Activated naive CD8-positive, alpha-beta T cell treated with anti-CD3 and anti-CD28 coated beads, Interleukin-2, amount 10 ng/mL, durations not matched to agents 7 days and 5 days (primary cell): ENCODE results near the gene SYTL3. TPM values are rescaled to one million over a fixed set of nuclear protein-coding genes. Genes with fewer than 3 reads are reported as not detected.

ENCODE experiments used
- ATAC-seq: fragments of 150-1000 bp; cut with Tn5 transposase; one replicate; pipeline ENCODE4 v1.10.0; 2021; ENCODE audit warnings: low read depth, moderate library complexity
- POLR2A ChIA-PET: fragments of 350-600 bp; sonication (Branson Sonifier 250); formaldehyde crosslinking; loops from one replicate; lab custom pipeline; 2021; ENCODE audit warnings: antibody characterized with exemption; lab: Charles Lee
- DNase-seq: peaks from one replicate; pipeline ENCODE4 v3.0.0; 2021
- H3K27ac Mint-ChIP-seq: one replicate; pipeline ENCODE4 v1.8.0; 2022; ENCODE audit warnings: mild to moderate bottlenecking, mixed read lengths
- H3K27me3 Mint-ChIP-seq: one replicate; pipeline ENCODE4 v1.8.0; 2022; ENCODE audit warnings: mild to moderate bottlenecking, moderate library complexity, mixed read lengths
- H3K36me3 Mint-ChIP-seq: one replicate; pipeline ENCODE4 v1.8.0; 2021; ENCODE audit warnings: mild to moderate bottlenecking, mixed read lengths
- H3K4me1 Mint-ChIP-seq: one replicate; pipeline ENCODE4 v1.8.0; 2021; ENCODE audit warnings: mixed read lengths
- H3K4me3 Mint-ChIP-seq: one replicate; pipeline ENCODE4 v1.8.0; 2022; ENCODE audit warnings: mild to moderate bottlenecking, moderate library complexity, mixed read lengths
- H3K9me3 Mint-ChIP-seq: one replicate; pipeline ENCODE4 v1.8.0; 2021; ENCODE audit warnings: mixed read lengths
- total RNA-seq, 2 experiments: library from RNA; stranded (reverse); gene quantifications; one replicate each; pipeline ENCODE4 v1.2.3, GENCODE V29; 2021

Gene SYTL3
- total RNA-seq, 2 experiments from 2014 or later, result 65.3 to 71.7 TPM

DNA sequence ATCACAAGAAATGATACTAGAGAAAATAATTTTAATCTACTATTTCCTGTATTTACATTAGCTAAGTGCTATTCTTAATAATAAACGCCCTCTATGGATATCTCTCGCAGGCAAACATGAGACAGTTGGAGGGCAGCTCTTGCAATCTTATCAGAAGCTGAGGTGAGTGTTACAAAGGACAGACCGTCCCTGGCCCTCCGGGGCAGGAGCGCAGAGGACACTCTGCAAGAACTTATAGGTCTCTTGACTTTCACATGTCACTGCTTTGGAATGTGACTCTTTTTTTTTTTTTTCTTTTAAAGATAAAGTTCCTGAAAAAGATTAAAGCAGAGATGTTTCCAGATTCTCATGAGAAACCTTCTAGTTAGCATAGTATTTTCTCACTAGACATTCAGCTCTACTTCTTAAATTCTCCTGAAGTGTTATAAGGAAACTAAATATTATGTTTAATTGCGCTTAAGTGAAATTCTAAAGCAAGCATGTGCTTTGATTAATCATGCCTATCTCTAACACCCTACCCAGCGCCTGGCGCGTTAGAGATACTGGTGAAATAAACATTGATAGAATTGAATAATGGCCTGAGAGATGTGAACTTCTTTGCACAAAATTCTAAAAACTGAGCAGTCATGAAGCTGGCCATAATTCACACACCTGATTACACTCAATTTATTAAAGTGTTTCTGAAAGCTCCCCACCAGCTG, 57.4 kb downstream of the SYTL3 start:
- H3K27me3 Mint-ChIP-seq, result no peaks in the 10 kb centered on the region
- DNase-seq (no peak), ATAC-seq (no peak)
- H3K9me3 Mint-ChIP-seq, result no peaks in the 10 kb centered on the region
- no peak overlapping the region for H3K27ac Mint-ChIP-seq
- no peak overlapping the region for H3K4me3 Mint-ChIP-seq
- H3K4me1 Mint-ChIP-seq, result peaks cover 22% of the 10 kb centered on the region
- POLR2A ChIA-PET, result interaction anchor here (0.7 to 0.9 kb wide), 2 partner anchors 10 to 265 kb away, joined by 3 to 5 read pairs; no protein-coding TSS in a partner anchor
- H3K36me3 Mint-ChIP-seq, result peaks cover 30% of the 10 kb centered on the region

DNA sequence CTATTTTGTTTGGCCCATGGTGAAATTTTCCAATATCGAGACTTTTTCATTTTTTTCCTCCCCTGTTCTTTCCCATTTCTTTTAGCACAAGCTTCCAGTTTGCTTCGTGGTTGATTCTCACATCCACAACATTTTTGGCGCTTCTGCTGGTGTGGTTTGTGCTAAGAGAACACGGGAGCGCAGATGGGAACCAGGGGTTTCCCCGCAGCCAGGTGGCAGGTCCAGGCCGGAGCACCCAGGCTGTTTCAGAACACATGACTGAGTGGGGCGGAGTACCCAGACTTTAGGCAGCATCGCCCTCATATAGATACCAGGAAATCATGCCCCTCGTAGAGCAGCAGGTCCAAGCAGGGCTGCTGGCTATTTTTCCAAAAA, 58.0 kb downstream of the SYTL3 start:
- DNase-seq (no peak), ATAC-seq (no peak)
- H3K36me3 Mint-ChIP-seq, result peaks cover 30% of the 10 kb centered on the region
- no peaks in the 10 kb centered on the region for H3K9me3 Mint-ChIP-seq
- H3K4me1 Mint-ChIP-seq, result peaks cover 22% of the 10 kb centered on the region
- no peak overlapping the region for H3K27ac Mint-ChIP-seq
- H3K4me3 Mint-ChIP-seq, result no peak overlapping the region
- no peaks in the 10 kb centered on the region for H3K27me3 Mint-ChIP-seq
- POLR2A ChIA-PET, result interaction anchor here (0.7 kb wide), 1 partner anchor 10 kb away, joined by 5 read pairs; no protein-coding TSS in a partner anchor

DNA sequence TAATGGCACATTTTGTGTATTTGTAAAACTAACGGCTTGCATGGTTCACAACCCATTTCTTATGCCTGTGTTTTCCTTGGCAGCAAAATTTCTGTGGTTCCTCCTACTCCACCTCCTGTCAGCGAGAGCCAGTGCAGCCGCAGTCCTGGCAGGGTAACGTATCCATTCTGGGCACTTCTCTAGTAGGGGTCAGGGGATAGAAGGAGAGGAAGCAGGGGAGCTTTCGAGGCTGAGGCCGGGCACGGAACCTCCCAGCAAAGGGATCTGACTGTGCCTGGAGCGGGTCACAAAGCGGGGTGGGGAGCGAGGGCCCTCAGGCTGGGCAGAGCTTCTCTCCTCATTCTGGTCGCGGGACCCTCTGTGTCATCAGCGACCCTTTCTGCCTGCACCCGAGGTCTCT, 58.4 kb downstream of the SYTL3 start:
- H3K36me3 Mint-ChIP-seq, result peaks cover 34% of the 10 kb centered on the region
- H3K4me1 Mint-ChIP-seq, result peaks cover 25% of the 10 kb centered on the region
- ATAC-seq, result no peak
- no peak overlapping the region for H3K4me3 Mint-ChIP-seq
- DNase-seq, result no peak
- no peak overlapping the region for H3K27ac Mint-ChIP-seq
- no peaks in the 10 kb centered on the region for H3K9me3 Mint-ChIP-seq
- H3K27me3 Mint-ChIP-seq, result no peaks in the 10 kb centered on the region
- POLR2A ChIA-PET, result interaction anchor here (0.6 kb wide), 1 partner anchor 9 kb away, joined by 3 read pairs; no protein-coding TSS in a partner anchor

GRCh38 chr6:158709809-158710208, 60.0 kb downstream of the SYTL3 start:
- DNase-seq, result no peak
- peaks cover 25% of the 10 kb centered on the region for H3K4me1 Mint-ChIP-seq
- H3K4me3 Mint-ChIP-seq, result no peak overlapping the region
- H3K27ac Mint-ChIP-seq, result no peak overlapping the region
- POLR2A ChIA-PET, result no interaction called here
- peaks cover 46% of the 10 kb centered on the region for H3K36me3 Mint-ChIP-seq
- H3K27me3 Mint-ChIP-seq, result no peaks in the 10 kb centered on the region
- no peak for ATAC-seq
- no peaks in the 10 kb centered on the region for H3K9me3 Mint-ChIP-seq

- Mint-ChIP-seq H3K4me3 (no peak overlapping the region), H3K4me1 (peaks cover 31% of the 10 kb centered on the region), H3K36me3 (peaks cover 55% of the 10 kb centered on the region), H3K9me3 (no peaks in the 10 kb centered on the region), H3K27ac (no peak overlapping the region), H3K27me3 (no peaks in the 10 kb centered on the region)
- no peak for ATAC-seq
- POLR2A ChIA-PET, result no interaction called here
- no peak for DNase-seq
These were observed 61.4 kb downstream of the SYTL3 start for GRCh38 chr6:158711264-158711663.

GRCh38 chr6:158713469-158713868, 63.6 kb downstream of the SYTL3 start:
- POLR2A ChIA-PET, result no interaction called here
- Mint-ChIP-seq H3K4me1 (peaks cover 42% of the 10 kb centered on the region), H3K4me3 (peak overlapping the region; percentile 31), H3K36me3 (peaks cover 52% of the 10 kb centered on the region), H3K27me3 (no peaks in the 10 kb centered on the region), H3K27ac (peak overlapping the region; percentile 18), H3K9me3 (no peaks in the 10 kb centered on the region)
- no peak for DNase-seq
- no peak for ATAC-seq

DNA sequence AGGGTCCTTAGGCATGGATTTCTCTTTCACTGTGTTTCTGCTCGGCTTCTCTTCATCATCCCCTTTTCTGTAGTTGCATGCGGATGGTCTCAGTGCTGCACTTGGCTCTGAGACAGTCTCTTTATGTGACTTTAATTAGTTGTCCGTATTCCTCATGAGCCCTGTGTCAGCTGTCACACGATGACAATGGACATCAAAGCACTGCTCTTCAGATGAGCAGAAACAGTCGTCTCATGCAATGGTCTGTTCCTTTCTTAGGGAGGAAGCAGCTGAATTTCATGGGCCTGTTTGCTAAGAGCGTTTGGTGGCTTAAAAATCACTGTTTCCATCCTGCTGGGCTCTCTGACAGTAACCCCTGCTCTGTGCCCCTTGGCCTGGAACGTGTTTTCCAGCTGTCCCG, 64.9 kb downstream of the SYTL3 start:
- no peak overlapping the region for H3K4me3 Mint-ChIP-seq
- ATAC-seq (no peak), DNase-seq (no peak)
- POLR2A ChIA-PET, result no interaction called here
- no peaks in the 10 kb centered on the region for H3K27me3 Mint-ChIP-seq
- peaks cover 57% of the 10 kb centered on the region for H3K36me3 Mint-ChIP-seq
- no peaks in the 10 kb centered on the region for H3K9me3 Mint-ChIP-seq
- H3K4me1 Mint-ChIP-seq, result peaks cover 51% of the 10 kb centered on the region
- H3K27ac Mint-ChIP-seq, result peak overlapping the region; percentile 10

DNA sequence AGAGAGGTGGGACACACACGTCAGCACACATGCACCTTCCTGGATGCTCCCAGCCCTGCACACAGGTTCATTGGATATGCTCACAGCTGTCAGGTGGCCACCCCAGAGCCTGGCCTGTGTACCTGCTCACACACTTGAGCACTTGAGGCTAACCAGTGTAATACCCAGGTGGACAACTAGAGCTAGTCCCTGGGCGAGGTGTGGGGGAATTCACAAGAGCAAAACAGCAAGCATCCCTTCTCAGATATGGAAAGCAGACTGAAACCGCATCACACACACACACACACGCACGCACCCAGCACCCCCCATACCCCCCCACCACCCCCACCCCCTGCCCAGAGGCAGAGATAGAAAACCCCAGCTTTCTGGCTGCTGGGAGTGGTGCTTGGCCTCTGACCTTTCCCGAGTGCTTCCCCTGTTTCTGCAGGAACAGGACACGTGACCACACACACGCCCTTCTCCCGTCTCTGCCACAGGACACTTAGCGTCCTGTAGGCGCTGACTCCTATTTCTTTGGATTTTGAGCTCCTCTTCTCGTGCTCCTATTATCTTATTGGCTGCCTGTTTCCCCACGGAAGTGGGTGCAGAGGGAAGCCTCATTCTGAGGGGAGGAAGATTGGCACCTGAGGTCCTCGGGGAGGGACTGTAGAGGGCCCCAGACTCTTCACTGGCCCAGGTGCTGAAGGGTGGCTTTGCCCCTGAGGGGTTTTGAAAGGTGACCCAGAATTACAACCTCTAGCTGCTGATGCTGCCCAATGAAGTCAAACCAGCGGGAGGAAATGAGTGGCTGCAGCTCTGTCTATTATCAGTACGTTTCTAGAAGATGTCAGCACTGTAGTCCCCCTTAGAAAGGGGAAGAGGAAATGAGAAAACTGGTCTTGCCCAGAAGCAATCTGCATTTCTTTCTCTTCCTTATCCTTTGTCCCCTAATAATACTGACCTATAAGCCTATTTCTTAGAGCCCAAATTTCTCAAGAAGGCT, 65.8 kb downstream of the SYTL3 start:
- DNase-seq, result no peak
- H3K4me1 Mint-ChIP-seq, result peaks cover 54% of the 10 kb centered on the region
- H3K4me3 Mint-ChIP-seq, result no peak overlapping the region
- H3K9me3 Mint-ChIP-seq, result no peaks in the 10 kb centered on the region
- POLR2A ChIA-PET, result no interaction called here
- no peaks in the 10 kb centered on the region for H3K27me3 Mint-ChIP-seq
- peak overlapping the region; percentile 88 for H3K27ac Mint-ChIP-seq
- ATAC-seq, result no peak
- H3K36me3 Mint-ChIP-seq, result peaks cover 54% of the 10 kb centered on the region

DNA sequence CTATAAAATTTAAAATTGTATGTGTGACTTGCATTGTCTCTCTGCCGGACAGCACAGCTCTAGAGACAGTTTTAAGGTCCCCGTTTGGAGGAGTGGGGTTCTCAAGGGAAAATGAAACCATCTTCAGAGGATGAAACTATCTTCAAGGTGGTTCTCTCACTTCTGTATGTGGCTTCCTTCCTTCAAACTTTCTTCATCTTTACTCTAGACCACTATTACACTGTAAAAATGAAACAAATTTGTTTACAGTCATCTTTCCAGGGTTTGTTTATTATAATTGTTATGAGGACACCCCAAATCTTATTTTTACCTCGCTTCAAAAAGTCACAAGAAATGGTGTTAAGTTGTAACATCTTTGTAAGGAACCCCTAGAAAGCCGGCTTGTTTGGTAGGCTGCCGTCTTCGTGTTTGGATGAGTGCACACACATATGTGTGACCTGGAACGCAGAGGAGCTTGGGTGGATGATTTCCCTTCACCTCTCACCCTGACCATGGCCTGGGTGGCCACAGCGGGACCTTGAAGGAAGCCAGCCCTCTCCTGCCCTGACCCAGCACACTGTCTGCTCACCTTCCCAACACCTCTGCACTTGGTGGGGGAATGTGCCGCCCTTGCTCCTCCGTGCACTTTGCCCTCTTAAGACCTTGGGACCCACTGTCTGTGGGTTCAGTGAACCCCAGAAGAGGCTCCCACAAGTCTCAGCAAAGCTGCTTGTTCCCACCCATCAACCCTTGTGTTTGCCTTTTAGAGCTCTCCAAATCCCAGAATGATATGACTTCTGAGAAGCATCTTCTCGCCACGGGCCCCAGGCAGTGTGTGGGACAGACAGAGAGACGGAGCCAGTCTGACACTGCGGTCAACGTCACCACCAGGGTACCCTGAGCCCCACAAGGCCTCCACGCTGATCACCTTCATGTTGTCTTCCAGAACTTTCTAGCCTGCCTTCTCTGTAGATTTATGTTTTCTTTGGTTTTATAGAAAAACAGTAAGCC, 67.8 kb downstream of the SYTL3 start:
- H3K27me3 Mint-ChIP-seq, result no peaks in the 10 kb centered on the region
- DNase-seq (no peak), ATAC-seq (peak; percentile 61)
- peaks cover 59% of the 10 kb centered on the region for H3K4me1 Mint-ChIP-seq
- peak overlapping the region; percentile 85 for H3K27ac Mint-ChIP-seq
- no peaks in the 10 kb centered on the region for H3K9me3 Mint-ChIP-seq
- POLR2A ChIA-PET, result interaction anchor here (0.7 to 1.1 kb wide), 3 partner anchors 9 to 1160 kb away, joined by 3 read pairs; no protein-coding TSS in a partner anchor
- H3K4me3 Mint-ChIP-seq, result peak overlapping the region; percentile 70
- H3K36me3 Mint-ChIP-seq, result peaks cover 50% of the 10 kb centered on the region

DNA sequence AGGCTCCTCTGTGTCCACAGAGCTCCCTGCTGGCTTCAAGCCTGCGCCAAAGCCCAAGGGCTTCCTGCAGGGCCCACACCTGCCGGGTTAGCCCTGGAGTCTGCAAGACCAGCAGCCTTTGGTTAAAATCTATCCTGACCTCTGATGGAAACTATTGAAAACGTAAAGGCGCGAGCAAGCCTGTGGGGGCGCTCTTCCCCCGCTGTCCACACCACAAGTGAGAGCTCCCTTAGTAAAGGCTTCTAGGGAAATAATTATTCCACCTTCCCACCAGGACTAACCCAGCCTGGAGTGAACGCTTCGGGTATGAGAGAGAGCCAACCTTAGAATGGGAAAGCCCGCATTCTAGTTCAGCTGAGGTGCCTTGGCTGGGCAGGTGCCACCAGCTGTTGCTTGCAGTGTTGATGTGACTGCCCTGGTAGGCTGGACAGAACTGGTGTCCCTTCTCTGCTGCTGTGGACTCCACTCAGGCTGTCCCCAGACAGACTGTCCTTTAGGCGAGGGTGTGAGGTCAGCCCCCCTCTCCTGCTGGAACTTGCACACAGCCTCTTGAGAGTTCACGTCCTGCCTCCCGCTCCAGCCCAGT, 68.7 kb downstream of the SYTL3 start:
- DNase-seq, result no peak
- no peaks in the 10 kb centered on the region for H3K27me3 Mint-ChIP-seq
- POLR2A ChIA-PET, result interaction anchor here (1.1 kb wide), 1 partner anchor 71 kb away, joined by 3 read pairs; no protein-coding TSS in a partner anchor
- no peaks in the 10 kb centered on the region for H3K9me3 Mint-ChIP-seq
- ATAC-seq, result no peak
- peak overlapping the region; percentile 28 for H3K4me3 Mint-ChIP-seq
- peaks cover 53% of the 10 kb centered on the region for H3K4me1 Mint-ChIP-seq
- H3K36me3 Mint-ChIP-seq, result peaks cover 45% of the 10 kb centered on the region
- H3K27ac Mint-ChIP-seq, result no peak overlapping the region

DNA sequence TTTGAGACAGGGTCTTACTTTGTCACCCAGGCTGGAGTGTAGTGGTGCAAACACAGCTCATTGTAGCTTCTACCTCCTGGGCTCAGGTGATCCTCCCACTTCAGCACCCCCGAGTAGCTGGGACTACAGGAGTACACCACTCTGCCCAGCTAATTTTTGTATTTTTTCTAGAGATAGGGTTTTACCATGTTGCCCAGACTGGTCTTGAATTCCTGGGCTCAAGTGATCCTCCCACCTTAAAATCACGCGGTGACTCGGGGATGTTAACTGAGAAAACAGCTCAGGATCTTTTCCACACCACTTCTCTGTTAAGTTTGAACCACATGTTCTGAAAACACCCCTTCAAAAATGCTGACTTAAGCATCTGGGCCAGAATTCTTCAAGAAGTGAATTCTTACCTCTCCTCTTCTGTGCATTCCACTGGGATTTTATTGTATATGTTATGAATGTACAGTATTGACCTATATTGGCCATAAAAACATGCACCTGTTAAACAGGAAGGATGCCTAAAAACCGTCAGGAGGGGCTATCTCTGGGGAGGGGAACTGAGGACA, 72.4 kb downstream of the SYTL3 start:
- POLR2A ChIA-PET, result no interaction called here
- no peaks in the 10 kb centered on the region for H3K27me3 Mint-ChIP-seq
- H3K4me1 Mint-ChIP-seq, result peaks cover 37% of the 10 kb centered on the region
- no peak for ATAC-seq
- DNase-seq, result no peak
- no peak overlapping the region for H3K4me3 Mint-ChIP-seq
- H3K27ac Mint-ChIP-seq, result no peak overlapping the region
- peaks cover 47% of the 10 kb centered on the region for H3K36me3 Mint-ChIP-seq
- H3K9me3 Mint-ChIP-seq, result no peaks in the 10 kb centered on the region

DNA sequence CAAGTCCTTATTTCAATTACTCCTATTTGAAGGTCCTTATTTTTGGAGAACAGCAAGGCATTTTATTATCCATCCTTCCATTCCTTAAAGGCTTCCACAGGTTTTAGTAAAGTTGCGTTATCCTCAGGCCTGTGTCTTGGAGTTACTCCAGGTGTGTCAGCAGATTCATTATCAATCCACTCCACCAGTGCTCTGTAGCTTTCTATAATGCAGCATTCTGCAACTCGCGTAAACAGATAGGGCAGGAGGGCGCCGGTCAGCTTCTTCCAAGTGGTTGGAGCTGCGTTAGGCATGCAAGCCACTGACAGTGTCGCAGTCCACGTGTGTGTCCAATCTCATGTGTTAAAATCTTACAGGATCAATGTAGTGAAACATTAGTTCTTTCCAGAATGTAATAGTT, 75.8 kb downstream of the SYTL3 start:
- POLR2A ChIA-PET, result no interaction called here
- ATAC-seq, result no peak

More for the DNA sequence above, 75.8 kb downstream of the SYTL3 start:
- H3K9me3 Mint-ChIP-seq, result no peaks in the 10 kb centered on the region
- H3K36me3 Mint-ChIP-seq, result peaks cover 51% of the 10 kb centered on the region
- H3K27ac Mint-ChIP-seq, result no peak overlapping the region
- peaks cover 10% of the 10 kb centered on the region for H3K4me1 Mint-ChIP-seq
- DNase-seq, result no peak
- H3K27me3 Mint-ChIP-seq, result no peaks in the 10 kb centered on the region
- no peak overlapping the region for H3K4me3 Mint-ChIP-seq
